Stimulated activated CD4-positive, alpha-beta T cell treated with anti-CD3 and anti-CD28 coated beads, Interleukin-1b, Interleukin-23, amount 100 ng/mL, for 1 hour (primary cell): ENCODE results near the gene RAP1A.
"Not testable (repeated sequence)": the region's sequence is repeated elsewhere in the genome, so short reads cannot be mapped to it uniquely, and the experiment has no call there.

ENCODE experiments used
- DNase-seq, 2 donors: peaks; one replicate each; pipeline ENCODE4 v3.0.0-alpha.2; 2020; ENCODE audit warnings: low read depth in 2 of 2

Gene RAP1A

DNA sequence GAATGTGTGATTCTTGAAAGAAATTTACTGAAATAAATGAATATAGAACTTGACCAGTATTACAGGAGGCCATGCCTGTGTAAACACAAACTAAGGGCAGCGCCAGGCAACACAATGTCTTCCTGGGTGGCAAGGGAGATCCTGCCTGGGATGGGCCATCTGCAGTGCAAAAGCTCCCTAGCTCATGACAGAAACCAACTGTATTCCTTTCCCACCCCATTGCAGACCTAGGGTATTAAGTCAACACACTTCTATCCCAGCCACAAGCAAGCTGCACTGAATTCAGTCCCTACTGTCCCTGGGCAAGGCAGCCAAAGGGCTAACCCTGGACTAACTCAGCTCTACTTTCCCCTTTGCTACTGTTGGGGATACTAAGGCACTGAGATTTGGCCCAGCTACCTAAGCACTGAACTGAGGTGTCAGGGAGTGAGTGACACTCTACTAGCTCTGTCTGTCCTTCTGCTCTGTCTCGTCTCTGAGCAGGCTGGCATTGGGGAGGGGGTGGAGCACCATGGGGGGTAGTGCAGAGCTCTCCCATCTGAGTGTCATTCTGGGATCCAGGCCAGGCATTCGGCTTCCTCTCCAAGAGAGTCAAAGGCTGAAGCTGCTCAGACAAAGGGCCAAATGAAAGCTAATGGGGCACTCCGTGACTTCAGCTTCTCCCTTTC, 117.1 kb downstream of the RAP1A start:
- DNase-seq, result no peak

DNA sequence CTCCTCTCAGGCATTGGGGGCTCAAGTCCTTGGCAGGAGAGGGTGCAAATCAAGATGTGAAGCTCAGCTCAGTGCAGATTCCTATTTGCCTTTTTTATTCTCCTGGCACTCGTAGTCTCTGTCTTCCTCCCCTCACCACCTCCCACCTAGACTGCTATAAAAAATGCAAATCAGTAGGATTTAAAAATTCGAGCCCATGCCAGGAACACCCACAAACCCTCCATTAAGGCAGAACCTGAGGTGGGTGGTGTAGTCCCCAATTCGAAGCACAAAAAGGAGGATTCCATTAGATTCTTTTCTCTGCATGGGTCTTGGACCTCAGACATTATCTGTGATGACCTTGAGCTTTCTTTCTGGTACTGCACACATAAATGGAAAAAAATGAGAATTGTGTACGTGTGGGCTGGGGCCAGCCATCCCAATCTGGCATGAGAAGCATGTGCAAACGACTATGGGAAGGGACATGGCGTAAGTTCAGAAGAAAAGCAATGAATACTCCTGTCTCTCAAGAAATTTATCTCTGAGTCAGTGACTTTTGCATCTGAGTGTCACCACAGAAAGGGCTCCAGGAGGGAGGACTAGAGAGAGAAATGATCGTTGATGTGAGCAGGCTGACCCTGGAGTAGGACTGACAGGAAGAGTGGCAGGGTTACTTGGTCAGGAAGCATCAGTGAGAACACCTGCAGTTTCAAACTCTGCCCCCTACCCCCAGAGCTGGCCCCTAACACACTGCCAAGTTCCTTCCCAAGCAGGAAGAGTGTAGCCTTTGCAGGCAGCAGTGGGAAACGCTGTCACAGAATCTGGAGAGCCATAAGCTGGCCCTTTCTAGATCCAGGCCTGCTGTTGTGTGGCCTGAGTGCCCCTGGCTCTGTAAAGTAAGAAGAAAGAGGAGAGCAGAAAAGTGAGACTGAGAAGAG, 117.9 kb downstream of the RAP1A start:
- DNase-seq, result no peak

DNA sequence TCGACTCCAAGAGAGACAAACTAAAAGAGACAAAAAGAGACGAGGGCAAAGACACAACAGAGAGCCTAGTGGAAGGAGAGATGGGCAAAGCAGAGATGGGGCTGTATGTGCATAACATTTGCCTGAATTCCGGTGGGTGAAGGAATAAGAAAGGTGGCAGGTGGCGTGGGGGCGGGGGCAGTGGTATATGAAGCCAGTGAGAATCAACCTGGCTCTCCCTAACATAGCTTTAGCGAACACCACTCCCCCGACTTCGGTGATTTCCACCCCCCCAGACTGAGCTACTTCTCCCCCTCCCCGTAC, 118.5 kb downstream of the RAP1A start:
- DNase-seq, result no peak

DNA sequence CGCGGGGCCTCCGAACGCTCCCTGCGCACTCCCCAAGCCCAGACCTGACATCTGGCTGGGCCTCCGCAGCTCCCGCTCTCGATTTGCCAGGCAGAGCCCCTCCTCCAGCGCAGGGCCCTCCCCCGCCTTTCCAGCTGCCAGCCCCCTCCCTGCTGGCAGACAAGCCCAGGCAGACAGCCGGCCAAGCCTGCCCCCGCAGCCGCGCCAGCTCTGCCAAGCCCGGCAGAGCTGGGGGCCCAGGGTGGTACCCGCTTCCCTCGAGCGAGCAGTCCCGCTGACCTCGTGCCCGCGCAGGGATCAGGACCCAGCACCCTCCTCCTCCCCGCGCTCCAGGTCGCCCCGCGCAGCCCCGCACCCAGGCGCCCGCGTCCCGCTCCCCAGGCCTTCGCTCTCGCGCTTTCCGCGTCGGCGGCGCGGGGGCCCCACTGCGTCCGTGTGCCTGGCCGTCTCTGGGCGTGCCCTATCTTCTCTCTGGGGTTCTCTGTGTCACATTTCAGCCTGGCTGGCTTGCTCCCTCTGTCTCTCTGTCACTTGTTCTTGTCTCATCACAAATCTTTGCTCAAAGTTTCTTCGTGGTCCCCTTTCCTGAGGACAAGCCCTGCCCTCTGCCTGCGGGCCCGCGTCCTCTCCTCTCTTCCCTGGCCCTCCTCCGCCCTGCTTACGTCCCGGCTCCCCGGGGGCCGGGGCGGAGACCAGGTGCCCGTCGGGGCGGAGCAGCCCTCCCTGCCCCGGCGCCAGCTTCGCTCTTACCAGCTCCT, 119.0 kb downstream of the RAP1A start:
- DNase-seq, result no peak

DNA sequence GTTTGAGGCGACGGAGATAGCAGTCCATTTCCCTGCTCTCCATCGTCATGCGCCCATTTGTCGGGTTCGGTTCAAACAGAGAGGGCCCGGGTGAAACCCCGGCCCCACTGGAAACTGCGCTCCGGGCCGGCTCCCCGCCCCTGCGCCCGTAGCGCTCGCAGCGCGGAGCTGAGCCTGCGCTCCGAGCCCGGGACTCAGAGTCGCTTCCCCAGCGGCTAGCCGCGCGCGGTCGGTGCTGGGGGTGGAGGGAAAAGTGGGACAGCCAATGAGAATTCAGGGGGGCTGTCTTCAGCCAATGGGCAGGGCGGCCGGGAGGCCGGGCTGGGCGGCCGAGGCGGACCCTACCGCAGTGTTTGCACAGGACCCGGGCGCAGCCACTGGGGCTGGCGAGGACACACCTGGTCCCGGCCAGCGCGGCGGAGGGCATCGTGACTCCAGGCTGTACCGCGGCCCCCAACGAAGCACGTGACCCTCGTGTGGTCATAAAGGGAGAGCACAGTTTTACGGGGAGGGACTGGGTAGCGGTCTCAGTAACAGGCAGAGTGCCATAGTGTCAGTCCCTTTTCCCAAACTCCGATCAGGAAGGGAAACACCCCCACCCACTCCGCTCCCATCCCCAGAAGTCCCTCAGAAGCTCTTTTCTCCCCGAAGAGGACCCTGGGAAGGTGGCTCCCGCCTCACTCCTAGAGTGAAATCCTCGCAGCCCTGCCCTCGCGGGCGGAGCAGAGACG, 119.8 kb downstream of the RAP1A start, which contains the start of gene INKA2:
INKA2 (minus strand) TSS at position 202 of the 731 bp plus-strand sequence; CDS start at position 49, 153 bp downstream.
- peak; percentile 18 to 36 for DNase-seq

DNA sequence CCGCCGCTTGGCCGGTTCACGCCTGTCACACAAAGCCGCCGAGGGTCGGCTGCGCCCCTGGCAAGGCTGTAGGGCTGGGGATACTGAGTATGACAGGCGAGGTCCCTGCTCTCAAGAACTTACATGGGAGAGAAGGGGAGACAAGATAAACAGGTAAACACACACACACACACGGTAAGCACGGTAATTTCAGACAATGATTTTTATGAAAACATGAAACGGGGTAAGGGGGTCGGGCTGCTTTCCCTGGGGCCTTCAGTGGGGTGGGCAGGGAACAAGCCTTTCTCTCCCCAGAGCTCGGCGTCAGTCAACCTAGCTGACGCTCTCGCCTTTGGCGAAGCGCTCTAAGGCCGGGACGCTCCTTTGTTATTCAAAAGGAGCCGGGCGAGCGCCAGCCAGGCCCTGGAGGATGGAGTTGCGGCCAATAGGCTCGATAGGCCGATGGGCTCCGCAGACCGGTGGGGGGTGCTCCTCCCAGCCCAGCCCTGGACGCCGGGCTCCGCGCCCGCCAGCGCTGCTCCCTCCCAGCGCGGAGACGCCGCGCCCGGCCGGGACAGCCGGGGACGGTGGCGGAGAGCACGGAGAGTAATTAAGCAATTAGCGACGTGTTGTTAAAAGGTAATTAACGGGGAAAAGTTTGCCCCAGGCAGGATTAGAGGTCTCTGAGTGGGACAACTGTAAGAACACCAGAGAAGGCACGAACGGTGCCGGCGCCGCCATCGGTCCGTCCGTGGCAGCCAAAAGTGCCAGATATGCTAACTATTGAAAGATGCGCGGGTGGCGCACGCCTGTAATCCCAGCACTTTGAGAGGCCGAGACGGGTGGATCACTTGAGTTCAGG, 120.6 kb downstream of the RAP1A start:
- no peak for DNase-seq

DNA sequence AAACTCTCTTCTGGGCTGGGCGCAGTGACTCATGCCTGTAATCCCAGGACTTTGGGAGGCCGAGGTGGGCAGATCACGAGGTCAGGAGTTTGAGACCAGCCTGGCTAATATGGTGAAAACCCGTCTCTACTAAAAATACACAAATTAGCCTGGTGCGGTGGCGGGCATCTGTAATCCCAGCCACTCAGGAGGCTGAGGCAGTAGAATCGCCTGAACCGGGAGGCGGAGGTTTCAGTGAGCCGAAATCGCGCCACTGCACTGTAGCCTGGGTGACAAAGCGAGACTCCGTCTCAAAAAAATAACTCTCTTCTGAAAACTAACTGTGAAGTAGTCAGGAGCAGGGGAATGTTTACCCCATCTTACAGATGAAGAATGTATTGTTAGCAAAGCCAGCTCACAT, 122.7 kb downstream of the RAP1A start:
- DNase-seq, result not testable (repeated sequence)

DNA sequence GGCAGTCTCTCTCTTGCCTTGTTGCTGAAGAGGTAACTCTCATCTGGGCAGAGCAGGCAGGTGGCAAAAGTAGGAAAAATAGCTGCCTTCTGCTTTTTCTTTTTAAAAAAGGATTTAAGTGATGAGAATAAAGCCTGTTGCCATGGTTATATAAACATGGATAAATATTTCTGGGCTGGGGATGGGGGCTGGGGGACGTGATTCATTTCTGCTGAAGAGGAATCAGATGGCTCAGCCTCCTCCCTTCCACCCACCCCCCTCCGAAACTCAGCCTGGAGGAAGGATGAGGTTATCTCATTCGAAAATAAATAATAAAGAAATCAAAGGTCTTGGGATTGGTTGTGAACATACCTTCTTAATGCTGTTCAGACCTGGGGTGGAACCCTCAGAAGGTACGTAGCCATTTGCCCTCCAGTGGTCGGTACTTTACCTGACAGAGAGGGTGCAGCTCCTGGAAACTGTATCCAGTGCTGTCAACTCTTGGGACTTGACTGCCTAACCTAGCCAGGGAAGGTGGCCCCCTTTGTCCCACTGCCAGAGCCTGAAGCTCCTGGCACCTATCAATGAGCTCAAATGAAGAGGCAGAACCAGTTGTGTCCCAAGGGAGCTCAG, 123.5 kb downstream of the RAP1A start:
- no peak for DNase-seq

DNA sequence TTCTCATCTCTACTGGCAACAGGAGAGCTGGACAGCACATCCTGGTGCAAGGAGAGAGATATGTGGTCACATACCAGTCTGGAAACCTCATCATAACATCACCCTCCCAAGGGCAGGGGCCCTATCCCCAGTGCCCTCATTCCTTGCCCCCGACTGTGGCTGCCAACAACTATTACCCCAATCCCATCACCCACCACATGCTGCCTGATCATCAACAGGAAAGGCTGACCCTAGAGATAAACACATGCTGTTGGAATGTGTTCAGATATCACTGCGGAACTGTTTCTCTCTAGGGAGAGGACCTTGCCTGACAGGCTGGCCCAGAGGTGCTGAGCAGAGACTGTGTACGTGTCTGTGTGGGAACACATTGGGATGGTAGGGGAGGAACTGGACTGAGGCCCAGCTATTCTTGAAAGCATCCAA, 124.1 kb downstream of the RAP1A start:
- no peak for DNase-seq

DNA sequence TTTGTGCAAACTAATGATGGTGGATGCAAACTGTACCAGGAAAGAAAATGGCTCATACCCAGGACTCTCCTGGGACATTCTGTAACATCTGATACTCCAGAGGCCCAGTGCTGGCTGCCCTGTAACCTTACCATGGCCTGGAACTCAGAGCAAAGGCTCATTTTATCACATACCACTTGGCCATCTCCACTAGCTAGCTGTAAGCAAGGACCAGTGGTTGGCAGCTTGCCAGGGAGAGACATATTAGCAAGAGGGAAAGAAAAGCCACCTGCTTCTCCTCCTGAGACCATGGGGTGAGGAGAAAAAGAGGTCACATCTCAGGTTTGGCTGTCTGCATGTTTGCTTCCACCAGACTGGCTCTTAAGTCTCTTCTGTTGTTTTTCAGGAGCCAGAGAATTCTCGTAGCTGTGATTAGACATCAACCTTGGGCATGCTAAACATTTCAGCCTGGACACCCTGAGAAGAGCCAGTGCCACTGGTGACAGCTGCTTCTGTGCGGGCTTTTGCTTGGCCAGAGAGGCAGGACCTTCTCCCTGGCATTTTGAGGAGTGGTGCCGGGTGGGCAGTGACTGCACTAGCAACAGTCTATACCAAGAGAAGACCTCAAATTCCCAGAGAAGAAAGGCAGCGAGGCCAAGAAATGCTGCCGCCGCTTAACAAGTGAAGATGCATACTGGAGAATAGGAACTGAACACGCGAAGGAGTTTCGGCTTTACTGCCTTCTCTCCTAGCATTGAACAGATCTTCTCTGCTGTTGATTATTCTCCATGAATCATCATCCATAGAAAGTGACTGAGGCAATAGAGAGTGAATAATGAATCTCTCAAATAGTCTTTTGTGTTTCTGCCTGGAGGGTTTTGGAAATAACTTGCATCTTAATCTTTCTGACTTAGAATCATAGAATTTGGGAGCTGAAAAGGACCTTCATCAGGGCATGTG, 126.4 kb downstream of the RAP1A start:
- DNase-seq, result no peak

DNA sequence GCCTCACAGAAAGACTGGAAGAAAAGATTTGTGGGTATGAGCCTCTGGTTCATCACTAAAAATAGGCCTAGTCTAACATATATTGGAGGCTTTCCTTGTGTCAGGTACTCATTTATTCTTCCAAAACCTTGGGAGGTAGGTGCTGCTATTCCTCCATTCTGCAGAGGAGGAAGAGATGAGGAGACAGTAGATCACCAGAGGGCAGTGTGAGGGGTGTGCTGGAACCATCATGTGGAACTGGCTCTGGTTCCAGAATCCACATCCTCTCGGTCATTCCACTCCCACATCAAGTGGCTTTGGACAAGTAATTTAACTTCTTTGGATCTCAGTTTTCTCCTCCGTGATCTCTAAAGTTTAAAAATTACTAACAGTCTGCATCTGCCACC, 127.0 kb downstream of the RAP1A start:
- DNase-seq, result no peak

DNA sequence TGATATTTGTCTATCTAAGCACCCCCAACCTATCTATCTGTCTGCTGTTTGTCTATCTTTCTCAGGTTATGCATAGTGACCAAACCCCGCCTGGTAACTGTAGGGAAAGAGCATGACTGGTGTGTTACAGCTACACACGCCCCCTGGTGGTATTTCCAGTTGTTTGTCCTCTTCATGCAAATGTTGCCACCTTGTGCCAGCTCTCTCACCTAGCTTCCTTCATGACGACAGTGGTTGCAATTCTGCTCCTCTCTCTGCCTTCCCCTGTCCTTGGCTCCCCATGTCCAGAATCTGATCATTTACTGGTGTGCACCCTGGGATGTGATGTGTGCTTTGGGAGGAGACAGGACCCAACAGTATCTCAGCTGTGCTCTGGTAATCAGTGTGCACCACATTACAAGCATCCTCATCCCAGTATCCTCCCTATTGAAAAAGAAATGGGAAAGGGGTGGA, 127.7 kb downstream of the RAP1A start:
- peak; percentile 21 to 22 for DNase-seq

DNA sequence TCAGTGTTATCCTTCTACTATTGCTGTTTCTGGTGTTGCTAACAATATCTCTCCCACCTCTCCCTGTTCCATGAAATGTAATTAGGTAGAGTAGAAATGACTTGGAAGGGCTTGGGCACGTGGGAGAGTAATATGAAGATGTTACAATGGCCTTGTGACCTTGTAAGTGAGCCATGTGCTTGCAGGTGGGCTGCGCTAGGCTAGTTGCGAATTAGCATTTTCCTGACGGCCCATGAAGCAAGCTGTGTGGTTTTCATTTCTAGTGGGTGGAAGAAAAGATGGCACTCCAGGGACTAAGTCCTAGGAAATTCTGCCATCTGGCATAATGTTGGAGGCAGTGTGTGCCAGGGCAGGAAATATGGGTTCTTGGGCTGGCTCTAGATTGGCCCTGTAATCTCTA, 128.4 kb downstream of the RAP1A start:
- DNase-seq, result no peak

DNA sequence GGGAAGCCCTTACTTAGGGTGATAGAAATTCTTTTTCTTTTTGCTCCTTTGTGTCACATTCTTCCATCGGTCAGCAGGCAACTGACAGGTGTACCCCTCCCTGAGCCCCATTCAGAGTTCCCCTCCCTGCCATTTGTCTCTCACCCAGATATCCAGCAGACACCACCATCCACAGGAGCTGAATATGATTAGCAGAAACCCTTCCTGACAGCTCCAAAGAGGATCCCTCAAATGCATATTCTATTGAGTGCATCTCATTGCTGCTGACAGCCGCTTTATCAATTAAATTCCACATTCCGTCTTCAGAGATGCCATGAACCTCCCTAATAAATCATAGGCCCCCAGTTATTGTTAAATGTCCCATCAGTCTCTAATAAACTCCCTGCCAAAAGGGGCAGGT, 130.0 kb downstream of the RAP1A start:
- no peak for DNase-seq

DNA sequence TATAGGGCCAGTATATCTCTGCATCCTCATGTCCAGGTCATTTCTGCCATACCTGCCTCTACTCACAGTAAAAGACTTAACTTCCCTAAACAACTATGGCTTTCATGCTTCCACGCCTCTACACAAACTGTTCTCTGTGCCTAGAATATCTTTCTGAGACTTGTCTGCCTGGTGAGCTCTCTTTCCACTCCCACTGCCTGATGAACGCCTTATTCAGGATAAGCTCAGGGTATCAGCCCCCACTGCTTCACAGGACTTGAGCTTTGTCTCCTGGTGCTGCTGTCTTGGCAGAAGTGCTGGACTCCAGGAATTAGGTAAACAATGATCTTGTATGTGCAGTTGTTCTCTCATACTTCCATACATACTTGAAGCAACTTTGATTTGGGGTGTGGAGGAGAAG, 131.3 kb downstream of the RAP1A start:
- no peak for DNase-seq

DNA sequence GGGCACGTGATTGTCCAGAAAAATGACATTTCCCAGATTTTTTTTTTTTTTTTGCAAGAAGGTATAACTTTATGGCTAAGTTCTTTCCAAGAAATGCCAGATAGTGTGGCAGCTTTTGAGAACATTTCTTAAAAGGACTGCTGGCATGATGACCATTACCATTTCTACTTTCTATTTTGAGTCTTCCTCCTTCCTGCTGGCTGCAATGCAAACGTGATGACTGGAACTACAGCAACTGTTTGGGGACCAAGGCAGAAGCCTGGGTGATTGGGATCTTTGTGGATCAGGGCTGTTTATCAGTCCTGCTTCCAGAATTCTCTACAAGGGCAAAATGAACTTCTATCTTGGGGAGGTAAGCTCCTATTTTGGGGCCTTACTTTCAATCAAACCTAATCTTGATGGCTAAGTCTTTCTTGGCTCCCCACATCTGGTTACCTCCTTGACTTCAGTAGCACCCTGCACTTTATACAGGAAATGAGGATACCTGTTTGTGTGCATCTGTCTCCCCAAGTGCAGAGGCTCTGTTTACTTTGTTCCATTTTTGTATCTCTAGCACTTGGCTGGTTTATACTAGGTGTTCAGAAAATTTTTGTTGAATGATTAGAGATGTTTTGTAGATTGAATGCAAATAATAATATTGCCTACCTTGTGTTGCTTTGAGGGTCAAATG, 132.5 kb downstream of the RAP1A start:
- DNase-seq, result no peak

DNA sequence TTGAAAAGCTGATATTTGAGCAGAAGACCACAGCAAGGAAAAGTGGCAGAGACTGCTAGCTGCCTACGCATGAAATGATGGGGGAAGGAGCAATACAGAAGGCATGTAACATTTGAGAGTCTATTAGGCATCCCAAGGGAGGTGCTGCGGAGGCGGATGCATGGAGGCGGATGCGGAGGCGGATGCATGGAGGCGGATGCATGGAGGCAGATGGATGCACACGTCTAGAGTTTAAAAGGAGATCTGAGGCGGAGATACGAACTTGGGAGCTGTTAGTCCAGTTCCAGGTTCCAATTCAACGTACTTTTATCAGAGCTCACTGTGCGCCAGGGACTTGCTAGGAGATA, 135.4 kb downstream of the RAP1A start:
- DNase-seq, result no peak

DNA sequence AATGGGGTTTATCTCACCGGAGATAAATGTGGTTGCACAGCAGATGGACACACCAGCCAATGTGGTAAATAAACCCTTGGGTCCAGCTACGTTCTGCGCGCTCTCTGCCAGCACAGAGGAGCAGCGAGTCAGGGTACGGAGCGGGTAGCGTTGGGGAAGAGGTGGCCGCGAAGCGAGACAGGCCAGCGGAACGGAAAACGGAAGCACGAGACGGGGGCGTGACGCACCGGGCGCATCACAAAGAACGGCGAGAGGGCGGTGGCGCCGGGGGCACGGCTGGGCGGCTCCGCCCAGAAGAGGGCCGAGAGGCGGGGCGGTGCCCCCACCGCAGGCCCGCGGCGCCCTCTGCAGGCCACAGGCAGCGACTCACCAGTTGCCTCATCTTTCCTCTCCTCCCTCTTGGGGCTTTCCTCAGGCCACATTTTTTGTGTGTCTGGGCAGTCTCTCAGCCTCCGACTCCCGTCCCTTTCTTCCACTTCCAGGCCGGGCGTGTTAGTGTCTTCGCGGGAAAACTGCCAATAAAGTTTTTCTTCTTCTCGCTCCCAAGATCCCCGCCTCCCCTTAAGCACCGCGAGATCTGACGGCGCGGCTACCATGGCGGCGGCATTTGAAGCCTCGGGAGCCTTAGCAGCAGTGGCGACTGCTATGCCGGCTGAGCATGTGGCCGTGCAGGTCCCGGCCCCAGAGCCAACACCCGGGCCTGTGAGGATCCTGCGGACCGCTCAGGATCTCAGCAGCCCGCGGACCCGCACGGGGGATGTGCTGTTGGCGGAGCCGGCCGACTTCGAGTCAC, 135.9 kb downstream of the RAP1A start, which contains the start of gene DDX20:
DDX20 (plus strand) TSS at position 571 of the 793 bp plus-strand sequence; CDS start at position 595, 24 bp downstream.
- peak; percentile 81 to 83 for DNase-seq
